ENCODE results near the gene PSTPIP1. TPM values are rescaled to one million over a fixed set of nuclear protein-coding genes. Genes with fewer than 3 reads are reported as not detected.

PSTPIP1 gene
- total RNA-seq, 1 experiment from 2014 or later, result 1.5 TPM

DNA sequence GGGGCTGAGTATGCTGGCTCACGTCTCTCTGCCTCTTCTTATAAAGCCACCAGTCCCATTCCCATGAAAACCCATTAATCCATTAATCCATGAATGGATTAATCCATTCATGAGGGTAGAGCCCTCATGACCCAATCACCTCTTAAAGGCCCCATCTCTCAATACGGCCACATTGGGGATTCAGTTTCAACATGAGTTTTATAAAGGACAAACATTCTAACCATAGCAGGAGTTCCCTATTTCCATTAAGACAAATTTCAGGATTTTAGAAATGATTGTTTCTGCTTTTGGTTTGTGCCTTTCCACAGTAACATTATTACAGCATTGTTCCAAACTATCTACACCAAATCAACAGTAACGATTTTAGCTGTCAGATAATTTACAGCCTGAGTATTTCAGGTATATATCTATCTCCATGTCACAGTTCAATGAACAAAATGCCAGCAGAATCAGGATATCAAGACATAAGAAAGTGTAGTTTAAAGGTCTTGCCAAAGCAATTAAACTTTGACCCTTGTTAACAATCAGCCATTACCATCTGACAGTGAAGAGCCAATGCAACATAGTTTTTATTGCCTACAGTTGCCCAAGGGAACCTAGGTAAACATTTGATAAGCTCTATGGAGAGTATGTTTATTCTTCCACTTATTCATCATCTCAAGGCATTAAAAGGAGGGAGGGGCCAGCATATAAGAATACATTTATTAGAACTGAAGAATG lies 72.2 kb downstream of the PSTPIP1 start:
- no peak overlapping the region for H3K4me3 Mint-ChIP-seq
- H3K27ac Mint-ChIP-seq, result no peak overlapping the region
- DNase-seq (ENCODE audit: low spot score) (no peak), ATAC-seq (no peak)
- peaks cover 3% of the 10 kb centered on the region for H3K27me3 Mint-ChIP-seq (ENCODE audit: low read depth)
- no peaks in the 10 kb centered on the region; the same call in 1 of the 2 replicates for H3K36me3 Mint-ChIP-seq
- ChIA-PET POLR2A (no interaction called here), CTCF (no interaction called here)
- H3K9me3 Mint-ChIP-seq, result no peaks in the 10 kb centered on the region
- TF ChIP-seq ZNF263 (CRISPR knock-in tag; IDR thresholded peaks at IDR 0.05; ENCODE audit: low read depth) (no peak), ETV6 (CRISPR knock-in tag; IDR thresholded peaks at IDR 0.05) (no peak)
- TF ChIP-seq, protein P1, sequence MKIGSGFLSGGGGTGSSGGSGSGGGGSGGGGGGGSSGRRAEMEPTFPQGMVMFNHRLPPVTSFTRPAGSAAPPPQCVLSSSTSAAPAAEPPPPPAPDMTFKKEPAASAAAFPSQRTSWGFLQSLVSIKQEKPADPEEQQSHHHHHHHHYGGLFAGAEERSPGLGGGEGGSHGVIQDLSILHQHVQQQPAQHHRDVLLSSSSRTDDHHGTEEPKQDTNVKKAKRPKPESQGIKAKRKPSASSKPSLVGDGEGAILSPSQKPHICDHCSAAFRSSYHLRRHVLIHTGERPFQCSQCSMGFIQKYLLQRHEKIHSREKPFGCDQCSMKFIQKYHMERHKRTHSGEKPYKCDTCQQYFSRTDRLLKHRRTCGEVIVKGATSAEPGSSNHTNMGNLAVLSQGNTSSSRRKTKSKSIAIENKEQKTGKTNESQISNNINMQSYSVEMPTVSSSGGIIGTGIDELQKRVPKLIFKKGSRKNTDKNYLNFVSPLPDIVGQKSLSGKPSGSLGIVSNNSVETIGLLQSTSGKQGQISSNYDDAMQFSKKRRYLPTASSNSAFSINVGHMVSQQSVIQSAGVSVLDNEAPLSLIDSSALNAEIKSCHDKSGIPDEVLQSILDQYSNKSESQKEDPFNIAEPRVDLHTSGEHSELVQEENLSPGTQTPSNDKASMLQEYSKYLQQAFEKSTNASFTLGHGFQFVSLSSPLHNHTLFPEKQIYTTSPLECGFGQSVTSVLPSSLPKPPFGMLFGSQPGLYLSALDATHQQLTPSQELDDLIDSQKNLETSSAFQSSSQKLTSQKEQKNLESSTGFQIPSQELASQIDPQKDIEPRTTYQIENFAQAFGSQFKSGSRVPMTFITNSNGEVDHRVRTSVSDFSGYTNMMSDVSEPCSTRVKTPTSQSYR (CRISPR knock-in tag; IDR thresholded peaks at IDR 0.05), result no peak
- H3K4me1 Mint-ChIP-seq, result peaks cover 37% of the 10 kb centered on the region

DNA sequence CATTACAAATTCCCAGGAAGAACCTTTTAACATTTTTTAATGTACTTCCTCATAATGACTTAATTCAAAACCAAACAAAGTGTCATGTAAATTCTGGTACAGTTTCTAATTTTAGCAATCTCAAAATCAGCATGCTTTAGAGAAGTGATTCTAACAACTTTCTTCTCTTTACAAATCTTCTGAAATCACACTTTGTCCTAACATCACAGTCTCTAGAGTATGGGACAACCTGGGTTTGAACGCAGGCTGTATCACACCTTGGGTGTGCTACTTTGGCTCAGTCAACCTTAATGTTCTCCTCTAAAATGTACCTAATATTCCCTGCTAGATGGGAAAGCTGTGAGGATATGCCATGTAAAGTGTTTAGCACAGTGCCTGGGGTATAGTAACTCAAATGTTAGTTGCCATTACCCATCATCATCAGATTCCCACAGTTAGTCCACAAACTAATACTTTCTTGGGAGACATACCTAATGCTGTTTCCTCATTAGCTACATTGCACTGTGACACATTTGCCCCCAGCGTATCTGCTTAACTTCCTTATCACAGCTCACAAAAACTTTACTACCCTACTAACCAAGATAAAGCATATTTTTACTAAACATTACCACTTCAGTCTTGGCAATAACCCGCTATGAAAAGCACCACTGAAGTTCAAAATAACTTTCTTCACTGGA lies 72.9 kb downstream of the PSTPIP1 start:
- no peak for DNase-seq (ENCODE audit: low spot score)
- Mint-ChIP-seq H3K36me3 (no peaks in the 10 kb centered on the region; the same call in 1 of the 2 replicates), H3K9me3 (no peaks in the 10 kb centered on the region), H3K4me3 (no peak overlapping the region), H3K27me3 (ENCODE audit: low read depth) (peaks cover 3% of the 10 kb centered on the region), H3K4me1 (peaks cover 36% of the 10 kb centered on the region), H3K27ac (no peak overlapping the region)
- TF ChIP-seq ZNF416 (CRISPR knock-in tag; IDR thresholded peaks at IDR 0.05) (no peak), HMGA2 (CRISPR knock-in tag; IDR thresholded peaks at IDR 0.05) (no peak), EMX1 (CRISPR knock-in tag; IDR thresholded peaks at IDR 0.05) (no peak), GRHL2 (CRISPR knock-in tag; IDR thresholded peaks at IDR 0.05; ENCODE audit: insufficient replicate concordance, severe bottlenecking) (no peak)
- CTCF ChIA-PET, result no interaction called here
- POLR2A ChIA-PET, result no interaction called here
- no peak for ATAC-seq

GRCh38 chr15:77068633-77069032 lies 73.7 kb downstream of the PSTPIP1 start:
- no peak for DNase-seq (ENCODE audit: low spot score)
- Mint-ChIP-seq H3K9me3 (no peaks in the 10 kb centered on the region), H3K4me3 (no peak overlapping the region), H3K36me3 (no peaks in the 10 kb centered on the region; the same call in 1 of the 2 replicates), H3K27ac (no peak overlapping the region), H3K27me3 (ENCODE audit: low read depth) (peaks cover 3% of the 10 kb centered on the region), H3K4me1 (peaks cover 34% of the 10 kb centered on the region)
- ATAC-seq, result no peak
- ChIA-PET POLR2A (no interaction called here), CTCF (no interaction called here)
- TF ChIP-seq OVOL2 (CRISPR knock-in tag; IDR thresholded peaks at IDR 0.05; ENCODE audit: borderline replicate concordance) (no peak), ZNF532 (CRISPR knock-in tag; IDR thresholded peaks at IDR 0.05; ENCODE audit: borderline replicate concordance) (no peak), KAT7 (CRISPR knock-in tag; IDR thresholded peaks at IDR 0.05; ENCODE audit: borderline replicate concordance) (no peak), PRRX2 (CRISPR knock-in tag; IDR thresholded peaks at IDR 0.05) (no peak), ATF3 (CRISPR knock-in tag; conservative IDR thresholded peaks at IDR 0.05) (no peak), RORB (CRISPR knock-in tag; IDR thresholded peaks at IDR 0.05) (no peak), FOXP1 (CRISPR knock-in tag; IDR thresholded peaks at IDR 0.05; ENCODE audit: borderline replicate concordance) (no peak), ZNF138 (CRISPR knock-in tag; conservative IDR thresholded peaks at IDR 0.05) (no peak), ELF4 (CRISPR knock-in tag; IDR thresholded peaks at IDR 0.05; ENCODE audit: low read depth) (no peak), HMGXB4 (CRISPR knock-in tag; IDR thresholded peaks at IDR 0.05) (no peak), ATF6 (CRISPR knock-in tag; IDR thresholded peaks at IDR 0.05) (no peak), MYBL2 (CRISPR knock-in tag; IDR thresholded peaks at IDR 0.05) (no peak)
- TF ChIP-seq, protein P2, sequence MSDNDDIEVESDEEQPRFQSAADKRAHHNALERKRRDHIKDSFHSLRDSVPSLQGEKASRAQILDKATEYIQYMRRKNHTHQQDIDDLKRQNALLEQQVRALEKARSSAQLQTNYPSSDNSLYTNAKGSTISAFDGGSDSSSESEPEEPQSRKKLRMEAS (CRISPR knock-in tag; IDR thresholded peaks at IDR 0.05), result no peak

All from WTC11 (cell line).